Caco-2 (cell line): ENCODE data around the gene SALL1. TPM values are rescaled to one million over a fixed set of nuclear protein-coding genes. Genes with fewer than 3 reads are reported as not detected.

Experiments used
- BruUV-seq: library from RNA; stranded (reverse); fragments of 400-500 nt; replicated peaks from 2 replicates; lab custom pipeline; 2021; lab: Mats Ljungman, UMichigan
- CTCF ChIA-PET: fragments of 300-600 bp; sonication (Branson Sonifier 250); formaldehyde crosslinking; loops from one replicate; lab custom pipeline; 2022; ENCODE audit warnings: antibody characterized with exemption; lab: Charles Lee
- POLR2A ChIA-PET: fragments of 300-600 bp; sonication (Branson Sonifier 250); formaldehyde crosslinking; loops from one replicate; lab custom pipeline; 2022; ENCODE audit warnings: antibody characterized with exemption; lab: Charles Lee
- DNase-seq, 2 experiments: peaks; one replicate each; pipeline versions ENCODE4 v3.0.0 to v3.0.0-alpha.2; 2020 to 2022
- H3K27me3 ChIP-seq: replicated peaks from 2 replicates; pipeline ENCODE4 v1.6.0; 2011; ENCODE audit warnings: low read length; ENCODE audit not compliant: control insufficient read depth, insufficient read depth
- H3K36me3 ChIP-seq: 2 replicates; pipeline ENCODE4 v1.5.1; 2011; ENCODE audit warnings: low read length; ENCODE audit not compliant: control insufficient read depth, insufficient read depth
- H3K4me1 ChIP-seq: fragments of 250-450 bp; sonication (Bioruptor Pico); 2 replicates; pipeline ENCODE4 v1.5.1; 2020; ENCODE audit warnings: mild to moderate bottlenecking
- H3K4me3 ChIP-seq: 2 replicates; pipeline ENCODE4 v1.5.1; 2011; ENCODE audit warnings: low read depth, mild to moderate bottlenecking, control low read depth, low read length
- H3K9me3 ChIP-seq: fragments of 250-450 bp; sonication (Bioruptor Pico); 2 replicates; pipeline ENCODE4 v1.5.1; 2020; ENCODE audit warnings: mild to moderate bottlenecking, moderate library complexity
- H3K27ac Mint-ChIP-seq: one replicate; pipeline ENCODE4 v1.8.0; 2022; ENCODE audit warnings: mixed read lengths; ENCODE audit not compliant: unreplicated experiment
- H3K27me3 Mint-ChIP-seq: one replicate; pipeline ENCODE4 v1.8.0; 2022; ENCODE audit warnings: mixed read lengths; ENCODE audit not compliant: insufficient read depth, unreplicated experiment
- H3K36me3 Mint-ChIP-seq: one replicate; pipeline ENCODE4 v1.8.0; 2022; ENCODE audit warnings: mild to moderate bottlenecking, mixed read lengths; ENCODE audit not compliant: insufficient read depth, unreplicated experiment
- H3K4me1 Mint-ChIP-seq: one replicate; pipeline ENCODE4 v1.8.0; 2022; ENCODE audit warnings: low read depth, mixed read lengths; ENCODE audit not compliant: unreplicated experiment
- H3K4me3 Mint-ChIP-seq: one replicate; pipeline ENCODE4 v1.8.0; 2022; ENCODE audit warnings: mild to moderate bottlenecking, moderate library complexity, mixed read lengths; ENCODE audit not compliant: unreplicated experiment
- H3K9me3 Mint-ChIP-seq: one replicate; pipeline ENCODE4 v1.8.0; 2022; ENCODE audit warnings: mixed read lengths; ENCODE audit not compliant: unreplicated experiment
- CTCF ChIP-seq, 2 experiments: fragments of 200-600 bp in 1 of 2; IDR thresholded peaks; 1 replicate in 1 of 2; 2 replicates in 1 of 2; pipeline versions ENCODE4 v1.5.1 to v1.8.0; 2011 to 2022; ENCODE audit warnings: antibody characterized with exemption in 1 of 2, control low read depth in 1 of 2, inconsistent platforms in 1 of 2, low read depth in 1 of 2, low read length in 1 of 2, mild to moderate bottlenecking in 1 of 2, moderate library complexity in 1 of 2; ENCODE audit not compliant: insufficient read depth in 1 of 2, severe bottlenecking in 1 of 2, unreplicated experiment in 1 of 2
- intact Hi-C: fragments of 100-400 bp; cut with micrococcal nuclease; formaldehyde crosslinking; loops from one replicate; pipeline ENCODE4 v1.10.0; 2022; ENCODE audit not compliant: unreplicated experiment
- total RNA-seq: library from RNA; stranded (reverse); gene quantifications from 2 replicates; pipeline ENCODE4 v1.2.3, GENCODE V29; 2022

SALL1 gene
- total RNA-seq, 1 experiment from 2014 or later = not detected

- no peak for TF ChIP-seq CTCF (IDR thresholded peaks at IDR 0.05; ENCODE audit: insufficient read depth in 1 of 2, low read depth in 1 of 2, low read length in 1 of 2, severe bottlenecking in 1 of 2, unreplicated experiment in 1 of 2)
- POLR2A ChIA-PET = no interaction called here
Observed at GRCh38 chr16:51134269-51134812, 16.7 kb downstream of the SALL1 start.

GRCh38 chr16:51133688-51134087 is 17.4 kb downstream of the SALL1 start:
- Mint-ChIP-seq H3K27me3 (no peaks in the 10 kb centered on the region), H3K4me3 (peak overlapping the region; percentile 50), H3K4me1 (peaks cover 5% of the 10 kb centered on the region), H3K27ac (no peak overlapping the region), H3K36me3 (no peaks in the 10 kb centered on the region), H3K9me3 (no peaks in the 10 kb centered on the region)
- Histone ChIP-seq H3K4me3 (no peak overlapping the region), H3K9me3 (no peaks in the 10 kb centered on the region), H3K27me3 (no peaks in the 10 kb centered on the region), H3K4me1 (peaks cover 9% of the 10 kb centered on the region), H3K36me3 (no peaks in the 10 kb centered on the region)
- DNase-seq = no peak
- POLR2A ChIA-PET = no interaction called here
- no peak for TF ChIP-seq CTCF (IDR thresholded peaks at IDR 0.05; ENCODE audit: insufficient read depth in 1 of 2, low read depth in 1 of 2, low read length in 1 of 2, severe bottlenecking in 1 of 2, unreplicated experiment in 1 of 2)
- CTCF ChIA-PET = no interaction called here
- no TSS peak for BruUV-seq
- intact Hi-C loops = no loop called here

More at GRCh38 chr16:51134269-51134812, 16.7 kb downstream of the SALL1 start:
- H3K36me3 Mint-ChIP-seq = no peaks in the 10 kb centered on the region
- CTCF ChIA-PET = no interaction called here
- H3K9me3 Mint-ChIP-seq = no peaks in the 10 kb centered on the region
- intact Hi-C loops = no loop called here
- Histone ChIP-seq H3K4me3 (no peak overlapping the region), H3K9me3 (no peaks in the 10 kb centered on the region), H3K36me3 (no peaks in the 10 kb centered on the region), H3K4me1 (peaks cover 2% of the 10 kb centered on the region), H3K27me3 (no peaks in the 10 kb centered on the region)
- DNase-seq = no peak
- H3K4me3 Mint-ChIP-seq = no peak overlapping the region
- no peaks in the 10 kb centered on the region for H3K27me3 Mint-ChIP-seq
- no peak overlapping the region for H3K27ac Mint-ChIP-seq
- BruUV-seq = no TSS peak
- no peaks in the 10 kb centered on the region for H3K4me1 Mint-ChIP-seq

- Mint-ChIP-seq H3K36me3 (no peaks in the 10 kb centered on the region), H3K9me3 (no peaks in the 10 kb centered on the region), H3K27ac (no peak overlapping the region), H3K27me3 (no peaks in the 10 kb centered on the region), H3K4me3 (peak overlapping the region; percentile 50), H3K4me1 (peaks cover 10% of the 10 kb centered on the region)
- H3K9me3 ChIP-seq = no peaks in the 10 kb centered on the region
- TF ChIP-seq CTCF (IDR thresholded peaks at IDR 0.05; ENCODE audit: insufficient read depth in 1 of 2, low read depth in 1 of 2, low read length in 1 of 2, severe bottlenecking in 1 of 2, unreplicated experiment in 1 of 2) = no peak
- H3K27me3 ChIP-seq = no peaks in the 10 kb centered on the region
- H3K4me3 ChIP-seq = no peak overlapping the region
- H3K4me1 ChIP-seq = peaks cover 9% of the 10 kb centered on the region
- H3K36me3 ChIP-seq = no peaks in the 10 kb centered on the region
- ChIA-PET POLR2A (no interaction called here), CTCF (no interaction called here)
- BruUV-seq = no TSS peak
- intact Hi-C loops = no loop called here
- no peak for DNase-seq
Observed at GRCh38 chr16:51133183-51133582, 17.9 kb downstream of the SALL1 start.
